ENCODE results near the gene UCN. TPM values are rescaled to one million over a fixed set of nuclear protein-coding genes. Genes with fewer than 3 reads are reported as not detected.
"Not testable (repeated sequence)": the region's sequence is repeated elsewhere in the genome, so short reads cannot be mapped to it uniquely, and the experiment has no call there.

UCN gene
- total RNA-seq, 1 donor: 0.36 TPM

- H3K36me3 ChIP-seq (ENCODE audit: insufficient read depth, low read length): no peaks in the 10 kb centered on the region
- H3K79me2 ChIP-seq (ENCODE audit: insufficient read depth, low read length): peaks cover 81% of the 10 kb centered on the region
- H3K9me3 ChIP-seq (ENCODE audit: low read depth, low read length): no peaks in the 10 kb centered on the region
- TF ChIP-seq, protein P1, sequence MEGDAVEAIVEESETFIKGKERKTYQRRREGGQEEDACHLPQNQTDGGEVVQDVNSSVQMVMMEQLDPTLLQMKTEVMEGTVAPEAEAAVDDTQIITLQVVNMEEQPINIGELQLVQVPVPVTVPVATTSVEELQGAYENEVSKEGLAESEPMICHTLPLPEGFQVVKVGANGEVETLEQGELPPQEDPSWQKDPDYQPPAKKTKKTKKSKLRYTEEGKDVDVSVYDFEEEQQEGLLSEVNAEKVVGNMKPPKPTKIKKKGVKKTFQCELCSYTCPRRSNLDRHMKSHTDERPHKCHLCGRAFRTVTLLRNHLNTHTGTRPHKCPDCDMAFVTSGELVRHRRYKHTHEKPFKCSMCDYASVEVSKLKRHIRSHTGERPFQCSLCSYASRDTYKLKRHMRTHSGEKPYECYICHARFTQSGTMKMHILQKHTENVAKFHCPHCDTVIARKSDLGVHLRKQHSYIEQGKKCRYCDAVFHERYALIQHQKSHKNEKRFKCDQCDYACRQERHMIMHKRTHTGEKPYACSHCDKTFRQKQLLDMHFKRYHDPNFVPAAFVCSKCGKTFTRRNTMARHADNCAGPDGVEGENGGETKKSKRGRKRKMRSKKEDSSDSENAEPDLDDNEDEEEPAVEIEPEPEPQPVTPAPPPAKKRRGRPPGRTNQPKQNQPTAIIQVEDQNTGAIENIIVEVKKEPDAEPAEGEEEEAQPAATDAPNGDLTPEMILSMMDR (IDR thresholded peaks at IDR 0.05; ENCODE audit: extremely low read depth, low read depth, low read length): no peak
- H2AFZ ChIP-seq (ENCODE audit: low read length): no peak overlapping the region
- peaks cover 21% of the 10 kb centered on the region for H3K4me1 ChIP-seq (ENCODE audit: insufficient read depth, low read length)
- peak overlapping the region; percentile 12 for H3K4me2 ChIP-seq (ENCODE audit: insufficient read depth, low read length)
- peaks cover 6% of the 10 kb centered on the region for H4K20me1 ChIP-seq (ENCODE audit: insufficient read depth, low read length)
- no peaks in the 10 kb centered on the region for H3K27me3 ChIP-seq (ENCODE audit: insufficient read depth, low read length)
- H3K4me3 ChIP-seq (ENCODE audit: insufficient read depth, low read length): no peak overlapping the region
- H3K27ac ChIP-seq (ENCODE audit: low read depth, low read length): peak overlapping the region; percentile 59
- DNase-seq (ENCODE audit: insufficient read length, low spot score, missing footprints): no peak
Observed at GRCh38 chr2:27353762-27354596, 45.7 kb upstream of the UCN start.

- DNase-seq (ENCODE audit: insufficient read length, low spot score, missing footprints); H4K20me1 ChIP-seq (ENCODE audit: insufficient read depth, low read length); H3K4me3 ChIP-seq (ENCODE audit: insufficient read depth, low read length); H3K36me3 ChIP-seq (ENCODE audit: insufficient read depth, low read length); H2AFZ ChIP-seq (ENCODE audit: low read length); H3K4me2 ChIP-seq (ENCODE audit: insufficient read depth, low read length); H3K9me3 ChIP-seq (ENCODE audit: low read depth, low read length); H3K27me3 ChIP-seq (ENCODE audit: insufficient read depth, low read length): not testable (repeated sequence)
- H3K79me2 ChIP-seq (ENCODE audit: insufficient read depth, low read length): peaks cover 81% of the 10 kb centered on the region
- H3K4me1 ChIP-seq (ENCODE audit: insufficient read depth, low read length): peaks cover 21% of the 10 kb centered on the region
- H3K27ac ChIP-seq (ENCODE audit: low read depth, low read length): peak overlapping the region; percentile 59
Observed at GRCh38 chr2:27353386-27353761, 45.1 kb upstream of the UCN start.

GRCh38 chr2:27351802-27352598 is 43.8 kb upstream of the UCN start:
- Histone ChIP-seq H3K27ac (ENCODE audit: low read depth, low read length) (no peak overlapping the region), H3K36me3 (ENCODE audit: insufficient read depth, low read length) (no peaks in the 10 kb centered on the region), H3K79me2 (ENCODE audit: insufficient read depth, low read length) (peaks cover 84% of the 10 kb centered on the region), H4K20me1 (ENCODE audit: insufficient read depth, low read length) (peaks cover 11% of the 10 kb centered on the region), H3K4me3 (ENCODE audit: insufficient read depth, low read length) (no peak overlapping the region), H2AFZ (ENCODE audit: low read length) (no peak overlapping the region), H3K4me1 (ENCODE audit: insufficient read depth, low read length) (peaks cover 14% of the 10 kb centered on the region), H3K4me2 (ENCODE audit: insufficient read depth, low read length) (no peak overlapping the region), H3K9me3 (ENCODE audit: low read depth, low read length) (no peaks in the 10 kb centered on the region), H3K27me3 (ENCODE audit: insufficient read depth, low read length) (no peaks in the 10 kb centered on the region)
- TF ChIP-seq, protein P1 (IDR thresholded peaks at IDR 0.05; ENCODE audit: extremely low read depth, low read depth, low read length): no peak
- DNase-seq (ENCODE audit: insufficient read length, low spot score, missing footprints): no peak

DNA sequence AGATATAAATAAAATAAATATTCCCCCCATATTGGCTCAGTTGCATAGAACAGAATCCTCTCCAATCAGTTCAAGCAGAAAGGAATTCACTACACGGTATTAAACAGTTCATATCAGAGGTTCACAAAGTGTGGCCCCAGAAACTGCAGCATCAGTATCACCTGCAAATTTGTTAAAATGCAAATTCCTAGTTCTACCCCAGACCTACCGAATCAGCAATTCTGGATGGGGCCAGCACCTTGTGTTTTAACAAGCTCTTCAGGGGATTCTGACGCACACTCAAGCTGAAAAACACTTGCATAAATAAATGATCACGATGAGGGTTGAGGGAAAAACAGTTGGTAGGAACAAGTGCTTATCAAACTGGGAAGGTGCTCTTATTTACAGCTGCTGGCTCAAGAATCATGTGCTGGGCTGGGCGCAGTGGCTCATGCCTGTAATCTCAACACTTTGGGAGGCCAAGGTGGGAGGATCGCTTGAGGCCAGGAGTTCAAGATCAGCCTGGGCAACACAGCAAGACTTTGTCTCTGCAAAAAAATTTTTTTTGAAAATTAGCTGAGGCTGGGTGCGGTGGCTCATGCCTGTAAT is 42.0 kb upstream of the UCN start:
- Histone ChIP-seq H3K4me3 (ENCODE audit: insufficient read depth, low read length) (no peak overlapping the region), H3K4me2 (ENCODE audit: insufficient read depth, low read length) (no peak overlapping the region), H3K27me3 (ENCODE audit: insufficient read depth, low read length) (no peaks in the 10 kb centered on the region), H3K9me3 (ENCODE audit: low read depth, low read length) (no peaks in the 10 kb centered on the region), H3K36me3 (ENCODE audit: insufficient read depth, low read length) (no peaks in the 10 kb centered on the region), H4K20me1 (ENCODE audit: insufficient read depth, low read length) (peaks cover 16% of the 10 kb centered on the region), H3K27ac (ENCODE audit: low read depth, low read length) (no peak overlapping the region), H3K4me1 (ENCODE audit: insufficient read depth, low read length) (peaks cover 9% of the 10 kb centered on the region), H2AFZ (ENCODE audit: low read length) (no peak overlapping the region), H3K79me2 (ENCODE audit: insufficient read depth, low read length) (peaks cover 85% of the 10 kb centered on the region)
- DNase-seq (ENCODE audit: insufficient read length, low spot score, missing footprints): no peak
- TF ChIP-seq, protein P1 (IDR thresholded peaks at IDR 0.05; ENCODE audit: extremely low read depth, low read depth, low read length): no peak
